ENCODE results near the gene PI4K2A.
"Not testable (repeated sequence)": the region's sequence is repeated elsewhere in the genome, so short reads cannot be mapped to it uniquely, and the experiment has no call there.

PI4K2A gene

GRCh38 chr10:97675222-97675621, 34.8 kb downstream of the PI4K2A start:
- DNase-seq, result no peak

GRCh38 chr10:97676770-97677581, 36.5 kb downstream of the PI4K2A start:
- DNase-seq, result peak in 1 of 2 donors; percentile 30

GRCh38 chr10:97679594-97679993, 39.1 kb downstream of the PI4K2A start:
- DNase-seq, result no peak

GRCh38 chr10:97682042-97682441, 41.6 kb downstream of the PI4K2A start:
- no peak for DNase-seq

GRCh38 chr10:97683556-97684367, 43.3 kb downstream of the PI4K2A start:
- DNase-seq, result no peak

- DNase-seq, result not testable (repeated sequence)
These were observed 43.9 kb downstream of the PI4K2A start for GRCh38 chr10:97684368-97684713.

- DNase-seq, result no peak
These were observed 44.5 kb downstream of the PI4K2A start for GRCh38 chr10:97684866-97685394.

- no peak for DNase-seq
These were observed 45.0 kb downstream of the PI4K2A start for GRCh38 chr10:97685395-97685958.

GRCh38 chr10:97686301-97686961, 46.0 kb downstream of the PI4K2A start:
- no peak for DNase-seq

GRCh38 chr10:97686962-97687784, 46.7 kb downstream of the PI4K2A start, which contains the start of gene AVPI1:
Gene AVPI1 (minus strand): TSS chr10:97687241. CDS start chr10:97679905, 7,336 bp downstream.
- DNase-seq, result peak; percentile 77 to 78

- DNase-seq, result no peak
These were observed 47.6 kb downstream of the PI4K2A start for GRCh38 chr10:97687785-97688781.

GRCh38 chr10:97689559-97690020, 49.1 kb downstream of the PI4K2A start:
- DNase-seq, result peak in 1 of 2 donors; percentile 23

GRCh38 chr10:97690133-97690532, 49.7 kb downstream of the PI4K2A start:
- no peak for DNase-seq

GRCh38 chr10:97698072-97698655, 57.7 kb downstream of the PI4K2A start:
- DNase-seq, result not testable (repeated sequence)

GRCh38 chr10:97701438-97702069, 61.1 kb downstream of the PI4K2A start:
- peak in 1 of 2 donors; percentile 45 for DNase-seq

GRCh38 chr10:97703398-97704067, 63.1 kb downstream of the PI4K2A start:
- no peak for DNase-seq

GRCh38 chr10:97704341-97704740, 63.9 kb downstream of the PI4K2A start:
- no peak for DNase-seq

- DNase-seq, result no peak
These were observed 64.7 kb downstream of the PI4K2A start for GRCh38 chr10:97705006-97705670.
